Activated naive CD4-positive, alpha-beta T cell treated with anti-CD3 and anti-CD28 coated beads, Interleukin-2, amount 50 U/mL, for 24 hours (primary cell): ENCODE measurements around the gene SYNE1.
A peak's percentile ranks its signal among the peaks of the same experiment; 100 is the strongest.
"Not testable (repeated sequence)": the region's sequence is repeated elsewhere in the genome, so short reads cannot be mapped to it uniquely, and the experiment has no call there.

Experiments
- H3K27ac Mint-ChIP-seq: one replicate; pipeline ENCODE4 v1.8.0; 2021; ENCODE audit warnings: mild to moderate bottlenecking, mixed read lengths
- H3K27me3 Mint-ChIP-seq: one replicate; pipeline ENCODE4 v1.8.0; 2021; ENCODE audit warnings: mixed read lengths
- H3K36me3 Mint-ChIP-seq: one replicate; pipeline ENCODE4 v1.8.0; 2021; ENCODE audit warnings: mixed read lengths
- H3K4me1 Mint-ChIP-seq: one replicate; pipeline ENCODE4 v1.8.0; 2021; ENCODE audit warnings: mixed read lengths
- H3K4me3 Mint-ChIP-seq: one replicate; pipeline ENCODE4 v1.8.0; 2021; ENCODE audit warnings: mild to moderate bottlenecking, mixed read lengths
- H3K9me3 Mint-ChIP-seq: one replicate; pipeline ENCODE4 v1.8.0; 2021; ENCODE audit warnings: mixed read lengths

Gene SYNE1

DNA sequence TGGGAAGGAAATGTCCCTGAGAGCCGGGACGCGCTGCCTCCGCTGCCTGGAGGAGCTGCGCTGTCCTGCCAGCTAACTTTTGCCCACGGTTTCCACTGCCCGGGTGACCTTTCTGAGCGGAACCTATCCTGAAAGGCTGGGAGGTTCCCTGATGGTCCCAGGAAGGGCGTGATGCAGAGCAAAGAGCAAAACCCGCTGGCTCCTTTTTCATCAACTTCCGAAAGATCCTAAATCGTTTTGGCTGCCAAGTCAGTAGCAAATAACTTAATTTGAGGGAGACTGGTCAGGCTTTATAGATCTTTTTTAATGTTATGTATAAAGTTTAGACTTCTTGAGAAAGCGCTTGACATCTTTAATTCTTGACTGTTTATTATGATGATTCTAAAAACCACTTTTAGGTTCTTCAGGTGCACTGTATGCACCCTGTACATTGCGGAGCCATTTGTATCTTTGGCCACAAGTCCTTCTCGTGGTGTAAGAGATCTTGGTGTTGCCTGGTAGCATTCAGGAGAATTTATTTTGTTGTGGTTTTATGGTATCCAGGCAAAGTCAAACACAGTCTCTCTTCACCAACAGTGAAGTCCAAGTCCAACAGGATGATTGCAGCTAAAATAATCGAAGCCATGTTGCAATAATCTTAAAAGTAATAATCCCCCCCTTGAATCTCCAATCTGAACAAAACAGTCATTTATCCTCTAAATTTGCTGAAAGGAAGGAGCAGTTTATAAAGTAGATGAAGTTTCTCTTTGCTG, at the start of gene SYNE1:
Gene SYNE1 (minus strand): TSS at position 67 of the 752 bp plus-strand sequence. CDS start 9,031 bp downstream, outside the sequence.
- Mint-ChIP-seq H3K4me3 (peak within 1 kb of the TSS; percentile 79), H3K27ac (peak within 1 kb of the TSS; percentile 48), H3K4me1 (peaks cover 13% of the 10 kb centered on the region), H3K9me3 (no peaks in the 10 kb centered on the region), H3K36me3 (no peaks in the 10 kb centered on the region), H3K27me3 (peaks cover 26% of the 10 kb centered on the region)

- Mint-ChIP-seq H3K4me3 (no peak overlapping the region), H3K4me1 (no peaks in the 10 kb centered on the region), H3K27me3 (peaks cover 2% of the 10 kb centered on the region), H3K27ac (no peak overlapping the region), H3K36me3 (no peaks in the 10 kb centered on the region), H3K9me3 (no peaks in the 10 kb centered on the region)
These were observed 48.7 kb upstream of the SYNE1 start for GRCh38 chr6:152685819-152686218.

DNA sequence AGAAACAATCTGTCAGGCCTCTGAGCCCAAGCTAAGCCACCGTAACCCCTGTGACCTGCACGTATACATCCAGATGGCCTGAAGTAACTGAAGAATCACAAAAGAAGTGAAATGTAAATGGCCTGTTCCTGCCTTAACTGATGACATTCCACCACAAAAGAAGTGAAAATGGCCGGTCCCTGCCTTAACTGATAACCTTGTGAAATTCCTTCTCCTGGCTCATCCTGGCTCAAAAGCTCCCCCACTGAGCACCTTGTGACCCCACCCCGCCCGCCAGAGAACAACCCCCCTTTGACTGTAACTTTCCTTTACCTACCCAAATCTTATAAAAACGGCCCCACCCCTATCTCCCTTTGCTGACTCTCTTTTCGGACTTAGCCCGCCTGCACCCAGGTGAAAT, 45.8 kb upstream of the SYNE1 start:
- not testable (repeated sequence) for H3K4me1 Mint-ChIP-seq, H3K27ac Mint-ChIP-seq, H3K27me3 Mint-ChIP-seq

GRCh38 chr6:152682141-152682540, 45.0 kb upstream of the SYNE1 start:
- Mint-ChIP-seq H3K4me1 (no peaks in the 10 kb centered on the region), H3K36me3 (no peaks in the 10 kb centered on the region), H3K27ac (no peak overlapping the region), H3K4me3 (no peak overlapping the region), H3K27me3 (peaks cover 2% of the 10 kb centered on the region), H3K9me3 (no peaks in the 10 kb centered on the region)

More for the DNA sequence above, 45.8 kb upstream of the SYNE1 start:
- not testable (repeated sequence) for H3K9me3 Mint-ChIP-seq, H3K36me3 Mint-ChIP-seq, H3K4me3 Mint-ChIP-seq

DNA sequence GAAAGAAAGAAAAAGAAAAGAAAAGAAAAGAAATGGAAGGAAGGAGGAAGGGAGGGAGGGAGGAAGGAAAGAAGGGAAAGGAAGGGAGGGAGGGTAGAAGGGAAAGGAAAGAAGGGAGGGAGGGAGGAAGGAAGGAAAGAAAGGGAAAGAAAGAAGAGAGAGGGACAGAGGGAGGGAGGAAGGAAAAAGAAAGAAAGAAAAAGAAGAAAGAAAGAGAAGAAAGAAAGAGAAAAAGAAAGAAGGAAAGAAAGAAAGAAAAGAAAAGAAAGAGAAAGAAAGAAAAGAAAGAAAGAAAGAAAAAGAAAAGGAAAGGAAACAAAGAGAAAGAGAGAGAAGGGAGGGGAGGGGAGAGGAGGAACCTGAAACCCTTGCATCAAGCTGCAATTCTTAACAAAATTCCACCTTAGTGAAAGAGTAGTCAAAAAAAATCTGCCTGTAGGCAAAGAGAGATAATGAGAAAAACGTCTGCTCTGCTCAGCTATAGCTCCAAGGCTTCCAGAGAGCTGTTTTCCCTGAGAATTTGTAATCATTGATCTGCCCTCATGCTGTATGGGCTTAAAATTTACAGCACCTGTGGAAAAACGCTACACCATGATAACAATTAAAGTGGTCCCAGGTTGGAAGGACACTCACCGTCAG, 43.8 kb upstream of the SYNE1 start:
- H3K36me3 Mint-ChIP-seq: no peaks in the 10 kb centered on the region
- H3K27ac Mint-ChIP-seq: no peak overlapping the region
- peaks cover 2% of the 10 kb centered on the region for H3K27me3 Mint-ChIP-seq
- no peaks in the 10 kb centered on the region for H3K9me3 Mint-ChIP-seq
- no peak overlapping the region for H3K4me3 Mint-ChIP-seq
- H3K4me1 Mint-ChIP-seq: no peaks in the 10 kb centered on the region

- peaks cover 2% of the 10 kb centered on the region for H3K27me3 Mint-ChIP-seq
- no peaks in the 10 kb centered on the region for H3K36me3 Mint-ChIP-seq
- H3K9me3 Mint-ChIP-seq: no peaks in the 10 kb centered on the region
- H3K4me3 Mint-ChIP-seq: no peak overlapping the region
- H3K27ac Mint-ChIP-seq: no peak overlapping the region
- no peaks in the 10 kb centered on the region for H3K4me1 Mint-ChIP-seq
These were observed 43.0 kb upstream of the SYNE1 start for GRCh38 chr6:152680151-152680550.

GRCh38 chr6:152673236-152673635, 36.1 kb upstream of the SYNE1 start:
- Mint-ChIP-seq H3K4me3 (no peak overlapping the region), H3K27ac (no peak overlapping the region), H3K9me3 (no peaks in the 10 kb centered on the region), H3K4me1 (no peaks in the 10 kb centered on the region), H3K36me3 (no peaks in the 10 kb centered on the region), H3K27me3 (peaks cover 7% of the 10 kb centered on the region)

GRCh38 chr6:152671171-152671570, 34.0 kb upstream of the SYNE1 start:
- H3K4me1 Mint-ChIP-seq: no peaks in the 10 kb centered on the region
- no peak overlapping the region for H3K4me3 Mint-ChIP-seq
- H3K36me3 Mint-ChIP-seq: no peaks in the 10 kb centered on the region
- peaks cover 10% of the 10 kb centered on the region for H3K27me3 Mint-ChIP-seq
- H3K9me3 Mint-ChIP-seq: no peaks in the 10 kb centered on the region
- no peak overlapping the region for H3K27ac Mint-ChIP-seq

DNA sequence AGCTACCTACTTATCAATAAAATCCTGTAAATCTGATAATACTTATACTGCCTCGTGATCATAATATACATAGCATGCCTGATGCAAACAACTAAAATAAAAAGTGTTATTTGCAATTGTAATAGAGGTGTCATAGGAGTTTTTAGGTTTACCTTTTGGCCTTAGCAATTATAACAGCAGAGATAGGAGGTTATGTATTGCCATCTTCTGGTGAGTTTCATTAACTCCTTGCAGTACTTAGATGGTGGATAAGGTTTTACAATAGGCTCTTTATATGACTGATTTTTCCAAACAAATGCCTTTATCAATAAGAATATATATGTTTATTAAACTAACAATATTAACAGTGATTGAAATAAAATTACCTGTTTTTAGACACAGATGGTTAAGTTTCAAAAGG, 32.7 kb upstream of the SYNE1 start:
- Mint-ChIP-seq H3K9me3 (no peaks in the 10 kb centered on the region), H3K4me1 (no peaks in the 10 kb centered on the region), H3K27me3 (peaks cover 10% of the 10 kb centered on the region), H3K27ac (no peak overlapping the region), H3K36me3 (no peaks in the 10 kb centered on the region), H3K4me3 (no peak overlapping the region)

- Mint-ChIP-seq H3K4me1 (no peaks in the 10 kb centered on the region), H3K9me3 (no peaks in the 10 kb centered on the region), H3K27me3 (peaks cover 2% of the 10 kb centered on the region), H3K36me3 (no peaks in the 10 kb centered on the region), H3K27ac (no peak overlapping the region), H3K4me3 (no peak overlapping the region)
These were observed 24.6 kb upstream of the SYNE1 start for GRCh38 chr6:152661776-152662175.

- Mint-ChIP-seq H3K9me3 (no peaks in the 10 kb centered on the region), H3K36me3 (no peaks in the 10 kb centered on the region), H3K4me1 (no peaks in the 10 kb centered on the region), H3K27me3 (peaks cover 9% of the 10 kb centered on the region), H3K4me3 (no peak overlapping the region), H3K27ac (no peak overlapping the region)
These were observed 14.8 kb upstream of the SYNE1 start for GRCh38 chr6:152651986-152652385.

- Mint-ChIP-seq H3K36me3 (no peaks in the 10 kb centered on the region), H3K27ac (no peak overlapping the region), H3K9me3 (no peaks in the 10 kb centered on the region), H3K4me3 (no peak overlapping the region), H3K27me3 (peaks cover 13% of the 10 kb centered on the region), H3K4me1 (no peaks in the 10 kb centered on the region)
These were observed 10.9 kb upstream of the SYNE1 start for GRCh38 chr6:152648105-152648504.

GRCh38 chr6:152646732-152647131, 9.6 kb upstream of the SYNE1 start:
- H3K27me3 Mint-ChIP-seq: peaks cover 11% of the 10 kb centered on the region
- not testable (repeated sequence) for H3K9me3 Mint-ChIP-seq, H3K4me3 Mint-ChIP-seq, H3K27ac Mint-ChIP-seq, H3K36me3 Mint-ChIP-seq, H3K4me1 Mint-ChIP-seq

GRCh38 chr6:152642578-152643375, 5.6 kb upstream of the SYNE1 start:
- peaks cover 12% of the 10 kb centered on the region for H3K27me3 Mint-ChIP-seq
- H3K27ac Mint-ChIP-seq: no peak overlapping the region
- no peak overlapping the region for H3K4me3 Mint-ChIP-seq
- no peaks in the 10 kb centered on the region for H3K36me3 Mint-ChIP-seq
- H3K4me1 Mint-ChIP-seq: peaks cover 3% of the 10 kb centered on the region
- no peaks in the 10 kb centered on the region for H3K9me3 Mint-ChIP-seq

GRCh38 chr6:152636609-152637295, 410 bp downstream of the SYNE1 start:
- H3K27ac Mint-ChIP-seq: peak overlapping the region; percentile 48
- peaks cover 13% of the 10 kb centered on the region for H3K4me1 Mint-ChIP-seq
- H3K36me3 Mint-ChIP-seq: no peaks in the 10 kb centered on the region
- no peaks in the 10 kb centered on the region for H3K9me3 Mint-ChIP-seq
- H3K4me3 Mint-ChIP-seq: peak overlapping the region; percentile 79
- H3K27me3 Mint-ChIP-seq: peaks cover 26% of the 10 kb centered on the region
